OCI-LY1 (cell line): ENCODE results near the gene CLIC4.
"Not testable (repeated sequence)": the region's sequence is repeated elsewhere in the genome, so short reads cannot be mapped to it uniquely, and the experiment has no call there.

Experiments
- H2AFZ ChIP-seq: fragments of 200-600 bp; sonication (generic), shearing (Covaris generic); 2 replicates; pipeline ENCODE4 v1.6.0; 2014; ENCODE audit warnings: antibody characterized with exemption, mild to moderate bottlenecking, low read length
- H3F3A ChIP-seq: fragments of 200-600 bp; sonication (generic), shearing (Covaris generic); 2 replicates; pipeline ENCODE4 v1.6.0; 2014; ENCODE audit warnings: mild to moderate bottlenecking, antibody characterized with exemption, low read length, moderate library complexity; ENCODE audit not compliant: insufficient read depth
- H3K27ac ChIP-seq: fragments of 200-600 bp; sonication (generic); 2 replicates; pipeline ENCODE4 v1.5.1; 2014; ENCODE audit warnings: low read length, mixed run types, mild to moderate bottlenecking, low read depth; ENCODE audit not compliant: poor library complexity, severe bottlenecking
- H3K27me3 ChIP-seq: fragments of 200-600 bp; sonication (generic); 2 replicates; pipeline ENCODE4 v1.6.0; 2014; ENCODE audit warnings: antibody characterized with exemption, mild to moderate bottlenecking, low read length, moderate library complexity; ENCODE audit not compliant: insufficient read depth
- H3K36me3 ChIP-seq: fragments of 200-600 bp; sonication (generic); 2 replicates; pipeline ENCODE4 v1.6.1; 2014; ENCODE audit warnings: mild to moderate bottlenecking, antibody characterized with exemption, low read length, moderate library complexity, mixed read lengths; ENCODE audit not compliant: insufficient read depth
- H3K4me1 ChIP-seq: fragments of 200-600 bp; sonication (generic); 2 replicates; pipeline ENCODE4 v1.5.1; 2014; ENCODE audit warnings: mild to moderate bottlenecking, low read length, moderate library complexity; ENCODE audit not compliant: insufficient read depth, severe bottlenecking
- H3K4me2 ChIP-seq: fragments of 200-600 bp; sonication (generic), shearing (Covaris generic); 2 replicates; pipeline ENCODE4 v1.6.1; 2014; ENCODE audit warnings: low read length
- H3K4me3 ChIP-seq: fragments of 200-600 bp; sonication (generic); 2 replicates; pipeline ENCODE4 v1.5.1; 2014; ENCODE audit warnings: low read length, low read depth, mild to moderate bottlenecking, mixed read lengths; ENCODE audit not compliant: poor library complexity, severe bottlenecking
- H3K79me2 ChIP-seq: fragments of 200-600 bp; shearing (Covaris generic); 2 replicates; pipeline ENCODE4 v1.6.1; 2016; ENCODE audit warnings: mixed run types, low read length, mixed read lengths; ENCODE audit not compliant: insufficient read depth
- H3K9ac ChIP-seq: fragments of 200-600 bp; sonication (generic), shearing (Covaris generic); 2 replicates; pipeline ENCODE4 v1.6.1; 2014; ENCODE audit warnings: mild to moderate bottlenecking, low read length, mixed read lengths
- H3K9me2 ChIP-seq: fragments of 200-600 bp; sonication (generic), shearing (Covaris generic); 2 replicates; pipeline ENCODE4 v1.6.1; 2014; ENCODE audit warnings: low read depth, mild to moderate bottlenecking, low read length, mixed read lengths
- H3K9me3 ChIP-seq: fragments of 200-600 bp; shearing (Covaris generic); 2 replicates; pipeline ENCODE4 v1.6.1; 2014; ENCODE audit warnings: low read length, mixed read lengths
- H4K20me1 ChIP-seq: fragments of 200-600 bp; sonication (generic), shearing (Covaris generic); 2 replicates; pipeline ENCODE4 v1.6.0; 2016; ENCODE audit warnings: mild to moderate bottlenecking, low read length; ENCODE audit not compliant: insufficient read depth
- EZH2 ChIP-seq: fragments of 200-600 bp; sonication (generic), shearing (Covaris generic); IDR thresholded peaks from 2 replicates; pipeline ENCODE4 v1.8.0; 2017; ENCODE audit warnings: borderline replicate concordance, mixed run types, mild to moderate bottlenecking, antibody characterized with exemption, low read length, moderate library complexity, mixed read lengths
- TF ChIP-seq, protein P1 (sequence below): fragments of 200-600 bp; sonication (generic), shearing (Covaris generic); IDR thresholded peaks from 2 replicates; pipeline ENCODE4 v1.5.1; 2017; ENCODE audit warnings: mild to moderate bottlenecking, antibody characterized with exemption, low read length, moderate library complexity, mixed read lengths

Gene CLIC4

DNA sequence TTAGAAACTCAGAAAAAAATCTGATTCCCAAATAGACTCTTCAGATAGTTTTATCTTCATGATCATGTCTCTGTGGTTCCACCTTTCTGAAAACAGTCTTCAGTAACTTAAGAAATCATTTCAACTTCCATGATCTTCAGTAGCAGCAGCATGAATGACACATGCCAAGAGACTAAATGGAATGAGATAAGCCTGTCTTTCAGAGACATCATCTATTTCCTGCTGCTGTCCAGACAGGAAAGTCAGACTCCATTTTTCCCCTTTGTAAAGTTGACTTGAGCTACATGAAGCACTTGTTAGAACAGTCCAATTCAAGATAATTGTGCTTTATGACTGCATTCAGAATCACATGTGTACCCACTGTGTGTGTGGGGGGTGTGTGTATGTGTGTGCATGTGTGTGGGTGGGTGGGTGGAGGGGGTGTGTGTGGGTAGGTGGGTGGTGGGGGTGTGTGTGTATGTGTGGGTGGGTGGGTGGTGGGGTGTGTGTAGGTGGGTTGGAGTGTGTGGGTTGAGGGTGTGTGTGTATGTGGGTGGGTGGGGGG lies 58.8 kb downstream of the CLIC4 start:
- H3K9me2 ChIP-seq: no peaks in the 10 kb centered on the region
- no peak overlapping the region for H3K9ac ChIP-seq
- H3K79me2 ChIP-seq: peaks cover 32% of the 10 kb centered on the region
- H3K4me2 ChIP-seq: no peak overlapping the region
- H3K36me3 ChIP-seq: peaks cover 37% of the 10 kb centered on the region; the same call in 1 of the 2 replicates
- H2AFZ ChIP-seq: no peak overlapping the region
- no peaks in the 10 kb centered on the region for H3K9me3 ChIP-seq
- no peaks in the 10 kb centered on the region for H3K27me3 ChIP-seq
- no peak overlapping the region for H3K27ac ChIP-seq
- H3K4me3 ChIP-seq: no peak overlapping the region
- H3K4me1 ChIP-seq: peaks cover 6% of the 10 kb centered on the region
- H4K20me1 ChIP-seq: no peaks in the 10 kb centered on the region
- no peaks in the 10 kb centered on the region for H3F3A ChIP-seq
- TF ChIP-seq, protein P1, sequence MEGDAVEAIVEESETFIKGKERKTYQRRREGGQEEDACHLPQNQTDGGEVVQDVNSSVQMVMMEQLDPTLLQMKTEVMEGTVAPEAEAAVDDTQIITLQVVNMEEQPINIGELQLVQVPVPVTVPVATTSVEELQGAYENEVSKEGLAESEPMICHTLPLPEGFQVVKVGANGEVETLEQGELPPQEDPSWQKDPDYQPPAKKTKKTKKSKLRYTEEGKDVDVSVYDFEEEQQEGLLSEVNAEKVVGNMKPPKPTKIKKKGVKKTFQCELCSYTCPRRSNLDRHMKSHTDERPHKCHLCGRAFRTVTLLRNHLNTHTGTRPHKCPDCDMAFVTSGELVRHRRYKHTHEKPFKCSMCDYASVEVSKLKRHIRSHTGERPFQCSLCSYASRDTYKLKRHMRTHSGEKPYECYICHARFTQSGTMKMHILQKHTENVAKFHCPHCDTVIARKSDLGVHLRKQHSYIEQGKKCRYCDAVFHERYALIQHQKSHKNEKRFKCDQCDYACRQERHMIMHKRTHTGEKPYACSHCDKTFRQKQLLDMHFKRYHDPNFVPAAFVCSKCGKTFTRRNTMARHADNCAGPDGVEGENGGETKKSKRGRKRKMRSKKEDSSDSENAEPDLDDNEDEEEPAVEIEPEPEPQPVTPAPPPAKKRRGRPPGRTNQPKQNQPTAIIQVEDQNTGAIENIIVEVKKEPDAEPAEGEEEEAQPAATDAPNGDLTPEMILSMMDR: no peak
- no peak for TF ChIP-seq EZH2

DNA sequence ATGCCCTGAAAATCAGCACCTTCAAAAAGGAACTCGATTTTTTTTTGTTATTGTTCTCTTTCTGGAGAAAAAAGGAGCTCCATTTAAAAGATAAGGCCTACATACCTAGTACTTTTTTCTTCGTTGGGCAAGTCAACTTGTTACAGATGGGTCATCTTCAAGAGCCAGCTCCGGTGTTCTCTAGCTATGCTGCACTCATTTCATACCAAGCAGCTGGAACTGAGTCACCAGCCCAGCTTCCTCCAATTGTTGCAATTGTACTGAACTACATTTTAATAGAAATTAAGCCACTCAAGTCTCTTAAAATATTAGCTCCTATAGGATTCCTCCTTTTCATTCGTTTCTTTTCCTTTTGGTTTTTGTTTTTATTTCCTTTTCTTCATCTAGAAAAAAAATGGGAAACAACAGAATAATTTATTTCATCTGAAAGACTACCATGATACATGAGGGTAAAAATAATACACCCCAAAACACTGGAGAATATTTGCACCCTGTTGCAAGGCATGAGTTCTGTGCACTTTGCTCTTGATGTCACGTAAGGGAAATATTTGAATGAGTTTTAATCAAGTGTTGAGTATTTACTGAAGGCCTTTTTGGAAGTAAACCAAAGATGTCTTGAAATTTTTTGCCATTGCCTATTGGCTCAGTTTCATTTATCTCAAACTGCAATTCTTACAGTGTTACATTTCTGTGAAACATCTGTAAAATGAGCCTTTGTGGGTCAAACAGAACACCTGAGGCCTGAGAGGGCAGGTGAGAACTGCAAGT lies 60.5 kb downstream of the CLIC4 start:
- peaks cover 44% of the 10 kb centered on the region for H3K79me2 ChIP-seq
- H3K27ac ChIP-seq: no peak overlapping the region
- H3K9ac ChIP-seq: no peak overlapping the region
- peaks cover 6% of the 10 kb centered on the region for H3K4me1 ChIP-seq
- H3F3A ChIP-seq: no peaks in the 10 kb centered on the region
- TF ChIP-seq, protein P1: no peak
- TF ChIP-seq EZH2: no peak
- H2AFZ ChIP-seq: no peak overlapping the region
- H3K4me2 ChIP-seq: no peak overlapping the region
- H3K36me3 ChIP-seq: peaks cover 37% of the 10 kb centered on the region; the same call in 1 of the 2 replicates
- H4K20me1 ChIP-seq: no peaks in the 10 kb centered on the region
- no peaks in the 10 kb centered on the region for H3K27me3 ChIP-seq
- H3K9me2 ChIP-seq: no peaks in the 10 kb centered on the region
- no peak overlapping the region for H3K4me3 ChIP-seq
- H3K9me3 ChIP-seq: no peaks in the 10 kb centered on the region

DNA sequence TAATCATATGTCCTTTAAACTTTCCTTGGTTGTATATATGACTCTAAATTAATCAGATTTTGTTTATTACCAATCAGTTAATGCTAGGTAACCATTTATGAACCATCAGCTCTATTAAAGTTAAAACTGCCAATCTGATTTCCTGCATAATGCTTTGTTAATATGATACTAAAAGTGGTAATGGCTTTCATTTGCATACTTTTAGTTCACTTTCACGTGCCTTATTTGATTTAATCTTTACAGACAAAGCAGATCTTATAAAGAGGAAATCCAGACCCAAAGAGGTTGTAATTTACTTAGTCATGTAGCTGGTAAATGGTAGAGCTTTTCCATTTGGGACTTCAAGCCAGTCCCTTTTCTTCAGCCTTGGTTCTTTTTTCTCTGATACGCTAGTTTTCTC lies 61.3 kb downstream of the CLIC4 start:
- H3K4me2 ChIP-seq: no peak overlapping the region
- no peaks in the 10 kb centered on the region for H3K4me1 ChIP-seq
- no peaks in the 10 kb centered on the region for H3F3A ChIP-seq
- no peak overlapping the region for H3K4me3 ChIP-seq
- no peaks in the 10 kb centered on the region for H3K9me2 ChIP-seq
- no peak overlapping the region for H3K27ac ChIP-seq
- H3K9ac ChIP-seq: no peak overlapping the region
- H3K27me3 ChIP-seq: no peaks in the 10 kb centered on the region
- peaks cover 31% of the 10 kb centered on the region; the same call in 1 of the 2 replicates for H3K36me3 ChIP-seq
- no peaks in the 10 kb centered on the region for H4K20me1 ChIP-seq
- H2AFZ ChIP-seq: no peak overlapping the region
- TF ChIP-seq EZH2: no peak
- TF ChIP-seq, protein P1: no peak
- H3K79me2 ChIP-seq: peaks cover 42% of the 10 kb centered on the region
- H3K9me3 ChIP-seq: no peaks in the 10 kb centered on the region

DNA sequence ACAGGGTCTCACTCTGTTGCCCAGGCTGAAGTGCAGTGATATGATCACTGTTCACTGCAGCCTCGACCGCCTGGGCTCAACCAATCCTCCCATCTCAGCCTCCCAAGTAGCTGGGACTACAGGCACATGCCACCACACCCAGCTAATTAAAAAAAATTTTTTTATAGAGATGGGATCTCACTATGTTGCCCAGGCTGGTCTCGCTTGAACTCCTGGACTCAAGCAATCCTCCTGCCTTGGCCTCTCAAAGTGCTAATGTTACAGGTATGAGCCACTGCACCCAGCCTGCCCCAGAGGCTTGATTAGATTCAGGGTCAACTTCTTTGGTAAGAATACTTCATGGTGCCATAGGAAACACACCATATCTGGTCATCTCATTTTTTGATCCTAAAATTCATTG lies 66.2 kb downstream of the CLIC4 start:
- Histone ChIP-seq H3K36me3 (peaks cover 36% of the 10 kb centered on the region), H3K79me2 (peaks cover 18% of the 10 kb centered on the region)
- H3K4me3 ChIP-seq, H3K27ac ChIP-seq, H3K4me2 ChIP-seq, H3K9ac ChIP-seq, H3F3A ChIP-seq, H4K20me1 ChIP-seq, H2AFZ ChIP-seq, H3K27me3 ChIP-seq, H3K9me3 ChIP-seq, H3K4me1 ChIP-seq, H3K9me2 ChIP-seq: not testable (repeated sequence)

DNA sequence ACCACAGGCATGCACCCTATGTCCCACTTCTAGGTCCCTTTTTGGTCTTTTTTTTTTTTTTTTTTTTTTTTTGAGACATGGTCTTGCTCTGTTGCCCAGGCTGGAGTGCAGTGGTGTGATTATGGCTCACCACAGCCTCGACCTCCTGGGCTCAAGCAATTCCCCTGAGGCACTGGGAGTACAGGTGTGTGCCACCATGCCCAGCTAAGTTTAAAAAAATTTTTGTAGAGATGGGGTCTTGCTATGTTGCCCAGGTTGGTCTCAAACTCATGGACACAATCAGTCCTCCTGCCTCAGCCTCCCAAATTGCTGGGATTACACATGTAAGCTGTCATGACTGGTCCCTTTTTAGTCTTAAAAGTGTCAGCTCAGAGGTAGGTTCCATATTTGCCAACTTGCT lies 75.0 kb downstream of the CLIC4 start:
- H2AFZ ChIP-seq, H3K9me3 ChIP-seq, H3F3A ChIP-seq, H3K27ac ChIP-seq, H3K4me2 ChIP-seq, H3K9me2 ChIP-seq, H3K4me3 ChIP-seq, H3K9ac ChIP-seq, H4K20me1 ChIP-seq, H3K27me3 ChIP-seq: not testable (repeated sequence)
- Histone ChIP-seq H3K4me1 (peaks cover 27% of the 10 kb centered on the region), H3K79me2 (peaks cover 11% of the 10 kb centered on the region; the same call in 1 of the 2 replicates), H3K36me3 (peaks cover 32% of the 10 kb centered on the region)
